GM23338 (cell line): ENCODE measurements around the gene RBKS. TPM values are rescaled to one million over a fixed set of nuclear protein-coding genes. Genes with fewer than 3 reads are reported as not detected.

Source experiments
- ATAC-seq: fragments of 200-7000 bp; cut with Tn5 transposase; 3 replicates; pipeline ENCODE4 v1.9.1; 2020
- DNase-seq: peaks from one replicate; pipeline ENCODE4 v3.0.0-alpha.2; 2015; ENCODE audit warnings: low spot score
- H2AFZ ChIP-seq: fragments of 200-600 bp; sonication (generic); 2 replicates; pipeline ENCODE4 v1.8.0; 2016; ENCODE audit warnings: antibody characterized with exemption, mild to moderate bottlenecking, moderate library complexity
- H3F3A ChIP-seq: fragments of 200-600 bp; sonication (generic); replicated peaks from 2 replicates; pipeline ENCODE4 v1.8.0; 2017; ENCODE audit warnings: antibody characterized with exemption, mixed run types, low read depth
- H3K27ac ChIP-seq: fragments of 200-600 bp; sonication (generic); 2 replicates; pipeline ENCODE4 v1.6.1; 2016; ENCODE audit warnings: low read depth
- H3K27me3 ChIP-seq: fragments of 200-600 bp; sonication (generic); 2 replicates; pipeline ENCODE4 v1.8.0; 2016; ENCODE audit warnings: mild to moderate bottlenecking, mixed run types, moderate library complexity; ENCODE audit not compliant: insufficient read depth
- H3K36me3 ChIP-seq: fragments of 200-600 bp; sonication (generic); 2 replicates; pipeline ENCODE4 v1.8.0; 2016; ENCODE audit warnings: mild to moderate bottlenecking; ENCODE audit not compliant: insufficient read depth
- H3K4me1 ChIP-seq: fragments of 200-600 bp; sonication (generic); 2 replicates; pipeline ENCODE4 v1.8.0; 2016; ENCODE audit warnings: mild to moderate bottlenecking, moderate library complexity; ENCODE audit not compliant: insufficient read depth
- H3K4me2 ChIP-seq: fragments of 200-600 bp; sonication (generic); 2 replicates; pipeline ENCODE4 v1.7.1; 2017; ENCODE audit warnings: mixed run types
- H3K4me3 ChIP-seq: fragments of 200-600 bp; sonication (generic); 2 replicates; pipeline ENCODE4 v1.6.1; 2016; ENCODE audit warnings: mixed run types
- H3K79me2 ChIP-seq: fragments of 200-600 bp; sonication (generic); replicated peaks from 2 replicates; pipeline ENCODE4 v1.8.0; 2017; ENCODE audit warnings: mild to moderate bottlenecking; ENCODE audit not compliant: insufficient read depth
- H3K9me2 ChIP-seq: fragments of 200-600 bp; sonication (generic); 2 replicates; pipeline ENCODE4 v1.8.0; 2017; ENCODE audit not compliant: insufficient read depth
- H4K20me1 ChIP-seq: fragments of 200-600 bp; sonication (generic); replicated peaks from 2 replicates; pipeline ENCODE4 v1.8.0; 2017; ENCODE audit warnings: mild to moderate bottlenecking; ENCODE audit not compliant: insufficient read depth
- H3K27ac Mint-ChIP-seq: 2 replicates; pipeline ENCODE4 v1.8.0; 2020; ENCODE audit warnings: inconsistent platforms, mild to moderate bottlenecking, moderate library complexity, mixed read lengths
- H3K27me3 Mint-ChIP-seq: 3 replicates; pipeline ENCODE4 v1.8.0; 2022; ENCODE audit warnings: low read depth, mild to moderate bottlenecking, moderate library complexity, mixed read lengths, inconsistent platforms; ENCODE audit not compliant: insufficient read depth, poor library complexity
- H3K36me3 Mint-ChIP-seq: 3 replicates; pipeline ENCODE4 v1.8.0; 2021; ENCODE audit warnings: low read depth, mild to moderate bottlenecking, inconsistent platforms, moderate library complexity, mixed read lengths
- H3K4me1 Mint-ChIP-seq: 3 replicates; pipeline ENCODE4 v1.8.0; 2020; ENCODE audit warnings: mild to moderate bottlenecking, inconsistent platforms, mixed read lengths
- H3K4me3 Mint-ChIP-seq: 3 replicates; pipeline ENCODE4 v1.8.0; 2021; ENCODE audit warnings: moderate library complexity, mild to moderate bottlenecking, inconsistent platforms, mixed read lengths
- H3K9me3 Mint-ChIP-seq: 3 replicates; pipeline ENCODE4 v1.8.0; 2020; ENCODE audit warnings: moderate library complexity, mild to moderate bottlenecking, inconsistent platforms, mixed read lengths
- CREB1 ChIP-seq: fragments of 250-450 bp; sonication (Bioruptor Pico); IDR thresholded peaks from 2 replicates; pipeline ENCODE4 v1.5.0; 2020; ENCODE audit warnings: low read depth, mild to moderate bottlenecking, moderate library complexity
- CTCF ChIP-seq, 2 experiments: fragments of 200-600 bp in 1 of 2; sonication (generic) in 1 of 2; conservative IDR thresholded peaks; 2 replicates each; pipeline versions ENCODE4 v1.5.1 to v1.6.1; 2016 to 2017; ENCODE audit warnings: antibody characterized with exemption in 2 of 2, low read depth in 2 of 2, mild to moderate bottlenecking in 2 of 2, moderate library complexity in 1 of 2
- ETS1 ChIP-seq: IDR thresholded peaks from 2 replicates; pipeline ENCODE4 v1.6.1; 2016; ENCODE audit warnings: antibody characterized with exemption
- EZH2 ChIP-seq: fragments of 200-600 bp; sonication (generic); IDR thresholded peaks from one replicate; pipeline ENCODE4 v1.8.0; 2017; ENCODE audit warnings: antibody characterized with exemption, mild to moderate bottlenecking, low read depth; ENCODE audit not compliant: unreplicated experiment
- EZH2phosphoT487 ChIP-seq: fragments of 200-600 bp; sonication (generic); IDR thresholded peaks from one replicate; pipeline ENCODE4 v1.8.1; 2018; ENCODE audit warnings: antibody characterized with exemption; ENCODE audit not compliant: unreplicated experiment
- JUNB ChIP-seq: IDR thresholded peaks from one replicate; pipeline ENCODE4 v1.6.1; 2016; ENCODE audit warnings: antibody characterized with exemption; ENCODE audit not compliant: unreplicated experiment
- NANOG ChIP-seq: IDR thresholded peaks from 2 replicates; pipeline ENCODE4 v1.6.1; 2016; ENCODE audit warnings: antibody characterized with exemption, borderline replicate concordance
- POLR2AphosphoS5 ChIP-seq: IDR thresholded peaks from 2 replicates; pipeline ENCODE4 v1.6.1; 2016; ENCODE audit warnings: antibody characterized with exemption, low read depth
- REST ChIP-seq: IDR thresholded peaks from one replicate; pipeline ENCODE4 v1.6.1; 2018; ENCODE audit warnings: antibody characterized with exemption; ENCODE audit not compliant: unreplicated experiment
- STAT1 ChIP-seq: IDR thresholded peaks from one replicate; pipeline ENCODE4 v1.6.1; 2016; ENCODE audit warnings: antibody characterized with exemption; ENCODE audit not compliant: unreplicated experiment
- ZNF114 ChIP-seq: fragments of 250-450 bp; sonication (Bioruptor Pico); IDR thresholded peaks from 2 replicates; pipeline ENCODE4 v1.5.0; 2020; ENCODE audit warnings: mild to moderate bottlenecking, moderate library complexity
- ZNF331 ChIP-seq: fragments of 250-450 bp; sonication (Bioruptor Pico); IDR thresholded peaks from 2 replicates; pipeline ENCODE4 v1.5.0; 2020; ENCODE audit warnings: low read depth, mild to moderate bottlenecking, moderate library complexity
- ZNF462 ChIP-seq: fragments of 250-450 bp; sonication (Bioruptor Pico); IDR thresholded peaks from 2 replicates; pipeline ENCODE4 v1.5.0; 2020; ENCODE audit warnings: mild to moderate bottlenecking, moderate library complexity
- polyA plus RNA-seq: library from polyadenylated mRNA; unstranded; fragments of >200 nt; fragmentation: Nextera tagmentation; extraction: Ambion mirVana; gene quantifications from 2 replicates; pipeline ENCODE4 v1.2.1, GENCODE V29; 2016
- total RNA-seq: library from RNA; depleted of rRNA; stranded (reverse); fragments of >200 nt; shearing (Covaris generic); gene quantifications from 2 replicates; pipeline ENCODE4 v1.2.3, GENCODE V29; 2014

Gene RBKS
- total and polyA plus RNA-seq, 2 experiments from 2014 or later: 1.3 to 1.5 TPM

- Mint-ChIP-seq H3K9me3 (no peaks in the 10 kb centered on the region), H3K36me3 (no peaks in the 10 kb centered on the region), H3K27me3 (no peaks in the 10 kb centered on the region), H3K4me1 (peaks cover 2% of the 10 kb centered on the region; the same call in 2 of the 3 replicates), H3K27ac (no peak overlapping the region), H3K4me3 (no peak overlapping the region)
- Histone ChIP-seq H3F3A (no peaks in the 10 kb centered on the region), H3K4me1 (peaks cover 7% of the 10 kb centered on the region; the same call in 1 of the 2 replicates), H2AFZ (no peak overlapping the region), H3K79me2 (no peaks in the 10 kb centered on the region), H3K4me3 (no peak overlapping the region), H3K9me2 (no peaks in the 10 kb centered on the region), H3K27me3 (no peaks in the 10 kb centered on the region), H3K27ac (no peak overlapping the region), H3K4me2 (no peak overlapping the region), H3K36me3 (no peaks in the 10 kb centered on the region), H4K20me1 (no peaks in the 10 kb centered on the region)
- ATAC-seq (no peak), DNase-seq (no peak)
- TF ChIP-seq CTCF (conservative IDR thresholded peaks at IDR 0.05; ENCODE audit: low read depth in 2 of 2) (no peak), CREB1 (CRISPR knock-in tag) (no peak), ZNF114 (no peak), ZNF462 (CRISPR knock-in tag) (no peak), EZH2 (no peak), NANOG (no peak), EZH2phosphoT487 (no peak), REST (no peak), ETS1 (no peak), ZNF331 (CRISPR knock-in tag) (no peak), STAT1 (no peak), POLR2AphosphoS5 (no peak), JUNB (no peak)
Measured at GRCh38 chr2:27912512-27912911, 22.3 kb upstream of the RBKS start.
